H1 (cell line): ENCODE data around the gene GNAI2. TPM values are rescaled to one million over a fixed set of nuclear protein-coding genes. Genes with fewer than 3 reads are reported as not detected.

Source experiments
- CTCF ChIA-PET: fragments of 300-600 bp; sonication (Branson Sonifier 250); formaldehyde crosslinking; loops from one replicate; lab custom pipeline; 2021; ENCODE audit not compliant: partially characterized antibody; lab: Charles Lee
- POLR2A ChIA-PET: fragments of 300-600 bp; sonication (Branson Sonifier 250); formaldehyde crosslinking; loops from one replicate; lab custom pipeline; 2021; ENCODE audit warnings: inconsistent platforms; ENCODE audit not compliant: partially characterized antibody; lab: Charles Lee
- DNase-seq, 2 experiments: peaks; one replicate each; pipeline versions ENCODE4 v3.0.0 to v3.0.0-alpha.2; 2010 to 2022; ENCODE audit warnings: low spot score in 2 of 2, low read depth in 1 of 2, mixed read lengths in 1 of 2
- FAIRE-seq: peaks from 2 replicates; lab custom pipeline; 2011; peaks lifted over from hg19 to GRCh38; lab: Jason Lieb, UNC
- H2AFZ ChIP-seq: 2 replicates; pipeline ENCODE4 v1.8.1; 2012; ENCODE audit warnings: low read length, inconsistent platforms
- H2AK5ac ChIP-seq: 2 replicates; pipeline ENCODE4 v1.6.1; 2013; ENCODE audit warnings: low read depth, low read length
- H2BK120ac ChIP-seq: replicated peaks from 2 replicates; pipeline ENCODE3; 2013; ENCODE audit warnings: low read depth, low read length, inconsistent platforms
- H2BK12ac ChIP-seq: 2 replicates; pipeline ENCODE4 v1.6.1; 2013; ENCODE audit warnings: low read depth, low read length
- H2BK15ac ChIP-seq: 2 replicates; pipeline ENCODE4 v1.6.1; 2013; ENCODE audit warnings: low read length
- H2BK20ac ChIP-seq: 2 replicates; pipeline ENCODE4 v1.6.1; 2013; ENCODE audit warnings: low read length
- H2BK5ac ChIP-seq: 2 replicates; pipeline ENCODE4 v1.6.1; 2013; ENCODE audit warnings: low read depth, low read length
- H3K14ac ChIP-seq: 2 replicates; pipeline ENCODE4 v1.6.1; 2013; ENCODE audit warnings: inconsistent platforms; ENCODE audit not compliant: insufficient read length
- H3K18ac ChIP-seq: 2 replicates; pipeline ENCODE4 v1.6.1; 2013; ENCODE audit warnings: low read length; ENCODE audit errors: extremely low read depth
- H3K23ac ChIP-seq: 2 replicates; pipeline ENCODE4 v1.6.1; 2013; ENCODE audit warnings: inconsistent platforms; ENCODE audit not compliant: insufficient read length
- H3K23me2 ChIP-seq: 2 replicates; pipeline ENCODE4 v1.6.1; 2013; ENCODE audit warnings: low read depth, low read length
- H3K27ac ChIP-seq: 2 replicates; pipeline ENCODE4 v1.6.1; 2011; ENCODE audit warnings: low read depth, low read length, inconsistent platforms
- H3K27me3 ChIP-seq, 4 experiments: replicated peaks in 1 of 4; 1 replicate in 1 of 4; 2 replicates in 3 of 4; pipeline versions ENCODE4 v1.6.1 to v1.8.1; 2011 to 2013; ENCODE audit warnings: low read length in 3 of 4, mild to moderate bottlenecking in 3 of 4, inconsistent platforms in 2 of 4, mixed read lengths in 2 of 4, moderate library complexity in 1 of 4; ENCODE audit not compliant: control insufficient read depth in 3 of 4, insufficient read depth in 3 of 4; ENCODE audit errors: extremely low read depth in 1 of 4
- H3K36me3 ChIP-seq, 4 experiments: 2 replicates each; pipeline versions ENCODE4 v1.6.1 to v1.8.1; 2011 to 2013; ENCODE audit warnings: mild to moderate bottlenecking in 4 of 4, low read length in 3 of 4, moderate library complexity in 2 of 4, control low read depth in 1 of 4, inconsistent platforms in 1 of 4; ENCODE audit not compliant: insufficient read depth in 4 of 4, control insufficient read depth in 2 of 4
- H3K4ac ChIP-seq: replicated peaks from 2 replicates; pipeline ENCODE3; 2013; ENCODE audit warnings: low read length, low read depth, mixed read lengths, inconsistent platforms; ENCODE audit not compliant: insufficient read length
- H3K4me1 ChIP-seq, 4 experiments: replicated peaks in 1 of 4; 1 replicate in 1 of 4; 2 replicates in 3 of 4; pipeline versions ENCODE4 v1.6.1 to v1.8.1; 2011 to 2013; ENCODE audit warnings: low read length in 3 of 4, inconsistent platforms in 2 of 4, mixed read lengths in 1 of 4; ENCODE audit not compliant: insufficient read depth in 4 of 4, control insufficient read depth in 3 of 4
- H3K4me2 ChIP-seq, 2 experiments: 2 replicates each; pipeline versions ENCODE4 v1.6.1 to v1.8.1; 2011 to 2013; ENCODE audit warnings: low read depth in 2 of 2, low read length in 2 of 2, control low read depth in 1 of 2, inconsistent platforms in 1 of 2, mild to moderate bottlenecking in 1 of 2; ENCODE audit not compliant: insufficient read depth in 1 of 2
- H3K4me3 ChIP-seq, 4 experiments: fragments of 200-600, 300-600 bp in 1 of 4; sonication (generic), shearing (Covaris generic), sonication (Bioruptor Twin) in 1 of 4; 2 replicates each; pipeline versions ENCODE4 v1.5.1 to v1.8.1; 2011 to 2016; ENCODE audit warnings: low read length in 4 of 4, low read depth in 3 of 4, control low read depth in 2 of 4, inconsistent platforms in 2 of 4, mild to moderate bottlenecking in 2 of 4, mixed read lengths in 1 of 4, moderate library complexity in 1 of 4; ENCODE audit not compliant: insufficient read depth in 2 of 4; ENCODE audit errors: extremely low read depth in 1 of 4
- H3K56ac ChIP-seq: replicated peaks from 2 replicates; pipeline ENCODE3; 2013; ENCODE audit warnings: low read depth, mild to moderate bottlenecking, mixed read lengths, low read length, inconsistent platforms; ENCODE audit not compliant: insufficient read length
- H3K79me1 ChIP-seq: 2 replicates; pipeline ENCODE4 v1.6.1; 2013; ENCODE audit warnings: low read depth, low read length, control low read depth
- H3K79me2 ChIP-seq, 2 experiments: 2 replicates each; pipeline versions ENCODE4 v1.6.1 to v1.8.1; 2012 to 2013; ENCODE audit warnings: low read length in 2 of 2, mild to moderate bottlenecking in 2 of 2, inconsistent platforms in 1 of 2; ENCODE audit not compliant: insufficient read depth in 2 of 2, control insufficient read depth in 1 of 2
- H3K9ac ChIP-seq, 4 experiments: replicated peaks in 1 of 4; 1 replicate in 1 of 4; 2 replicates in 3 of 4; pipeline versions ENCODE4 v1.6.1 to v1.8.1; 2011 to 2013; ENCODE audit warnings: low read depth in 3 of 4, low read length in 3 of 4, control low read depth in 2 of 4, mild to moderate bottlenecking in 2 of 4, moderate library complexity in 2 of 4, inconsistent platforms in 1 of 4; ENCODE audit errors: extremely low read depth in 1 of 4
- H3K9me3 ChIP-seq, 2 experiments: 2 replicates each; pipeline versions ENCODE4 v1.6.1 to v1.8.1; 2012 to 2013; ENCODE audit warnings: mild to moderate bottlenecking in 2 of 2, moderate library complexity in 2 of 2, control low read depth in 1 of 2, inconsistent platforms in 1 of 2, low read depth in 1 of 2, low read length in 1 of 2, mixed read lengths in 1 of 2; ENCODE audit not compliant: insufficient read depth in 2 of 2
- H4K20me1 ChIP-seq, 2 experiments: replicated peaks in 1 of 2; 2 replicates each; pipeline versions ENCODE3 to v1.8.1; 2011 to 2013; ENCODE audit warnings: inconsistent platforms in 2 of 2, low read length in 2 of 2, mild to moderate bottlenecking in 1 of 2; ENCODE audit not compliant: insufficient read depth in 2 of 2, control insufficient read depth in 1 of 2
- H4K5ac ChIP-seq: 2 replicates; pipeline ENCODE4 v1.6.1; 2013; ENCODE audit warnings: low read length, low read depth, mixed read lengths, inconsistent platforms; ENCODE audit not compliant: insufficient read length
- H4K8ac ChIP-seq: 2 replicates; pipeline ENCODE4 v1.8.0; 2013; ENCODE audit warnings: mild to moderate bottlenecking, moderate library complexity, low read length, inconsistent platforms; ENCODE audit not compliant: insufficient read depth; ENCODE audit errors: extremely low read depth
- H4K91ac ChIP-seq: replicated peaks from 2 replicates; pipeline ENCODE3; 2013; ENCODE audit warnings: low read length, mixed read lengths, inconsistent platforms; ENCODE audit not compliant: insufficient read length
- ASH2L ChIP-seq: fragments of 200-600, 300-600 bp; sonication (generic); IDR thresholded peaks from one replicate; pipeline ENCODE4 v1.7.1; 2017; ENCODE audit warnings: low read length
- GTF2F1 ChIP-seq: IDR thresholded peaks from 2 replicates; pipeline ENCODE4 v1.6.1; 2012; ENCODE audit warnings: low read depth, low read length, improper control_type of control experiment, borderline replicate concordance
- SIX5 ChIP-seq: IDR thresholded peaks from 2 replicates; pipeline ENCODE4 v1.6.1; 2011; ENCODE audit warnings: mild to moderate bottlenecking, low read depth, low read length
- WGBS, 2 experiments: shearing (Covaris generic) in 1 of 2; methylation state at CpG; one replicate each; pipeline versions ENCODE4 v1.1.6 to v1.1.7; 2013 to 2015; ENCODE audit warnings: low lambda C conversion rate in 2 of 2, mixed read lengths in 2 of 2, inconsistent platforms in 1 of 2, low coverage in 1 of 2, missing lambda C conversion rate in 1 of 2; ENCODE audit not compliant: insufficient replicate concordance in 2 of 2, insufficient coverage in 1 of 2, insufficient read length in 1 of 2; ENCODE audit errors: extremely low coverage in 1 of 2, missing lambda C conversion rate in 1 of 2; 5-methylcytosine and 5-hydroxymethylcytosine counted together
- polyA plus RNA-seq, 7 experiments: library from polyadenylated mRNA; depleted of rRNA in 3 of 7; stranded (reverse) in 5 of 7; unstranded in 2 of 7; fragments of >200 nt in 5 of 7; fragments of 200-250 nt in 2 of 7; gene quantifications; 1 replicate in 5 of 7; 2 replicates in 1 of 7; 4 replicates in 1 of 7; pipeline versions ENCODE4 v1.2.1 to v1.2.3, GENCODE V29; 2011 to 2013; ENCODE audit warnings: missing spikeins in 2 of 7, mixed read lengths in 2 of 7
- total RNA-seq: library from RNA; stranded (reverse); fragmentation: NEBNext Ultra II Directional; extraction: Animal tissue kit (Norgen Biotek cat#: 25700); gene quantifications from 2 replicates; pipeline ENCODE4 v1.2.1, GENCODE V29; 2021

GNAI2 gene
- total and polyA plus RNA-seq, 2 of the 8 experiments (the other 6 are each of a cell fraction or from before 2014, with no cell fraction given) = 168 to 539 TPM

GRCh38 chr3:50233176-50233575 lies 2.8 kb upstream of the GNAI2 start:
- Histone ChIP-seq H3K27me3 (no peaks in the 10 kb centered on the region; a peak in 1 of 7 replicates), H3K4me1 (peaks cover 0 to 24% (median 17%) of the 10 kb centered on the region in 4 experiments; a peak in 6 of 7 replicates), H3K9ac (no peak overlapping the region), H3K23ac (no peak overlapping the region), H4K91ac (no peak overlapping the region), H3K4me2 (no peak overlapping the region), H3K79me1 (no peaks in the 10 kb centered on the region; the same call in 1 of the 2 replicates), H3K27ac (no peak overlapping the region), H3K36me3 (no peaks in the 10 kb centered on the region), H2AFZ (no peak overlapping the region), H3K18ac (no peak overlapping the region), H2BK12ac (no peak overlapping the region; the same call in 1 of the 2 replicates), H3K79me2 (peaks cover 0 to 20% of the 10 kb centered on the region in 2 experiments; a peak in 2 of 4 replicates), H3K4ac (no peak overlapping the region), H4K5ac (no peak overlapping the region), H2AK5ac (no peak overlapping the region), H2BK5ac (no peak overlapping the region), H2BK120ac (no peak overlapping the region), H2BK15ac (no peak overlapping the region), H4K20me1 (peaks cover under 1 to 15% of the 10 kb centered on the region in 2 experiments), H3K14ac (no peak overlapping the region), H2BK20ac (no peak overlapping the region), H4K8ac (peak overlapping the region; percentile 51; the same call in 1 of the 2 replicates), H3K9me3 (no peaks in the 10 kb centered on the region), H3K23me2 (peaks cover 14% of the 10 kb centered on the region; the same call in 1 of the 2 replicates), H3K4me3 (no peak overlapping the region), H3K56ac (no peak overlapping the region)
- POLR2A ChIA-PET = interaction anchor here (0.8 to 1.8 kb wide), 5 partner anchors 9 to 50 kb away, joined by 3 to 6 read pairs (median 6); no protein-coding TSS in a partner anchor
- DNase-seq (no peak), FAIRE-seq (no peak)
- WGBS, 2 experiments = 83% methylated on average over 4 of the region's 4 CpGs; no CpG with 5 or more reads in 1 of the 2 experiments
- CTCF ChIA-PET = interaction anchor here (0.6 to 53.5 kb wide), 6 partner anchors 12 to 53 kb away, joined by 3 to 2149 read pairs (median 62); partner anchors contain the start of genes GNAI2, GNAT1, LSMEM2 and SEMA3B
- TF ChIP-seq ASH2L (no peak), SIX5 (no peak), GTF2F1 (no peak)
